ENCODE results near the gene VSIG2. TPM values are rescaled to one million over a fixed set of nuclear protein-coding genes. Genes with fewer than 3 reads are reported as not detected.

Gene VSIG2
- total and polyA plus RNA-seq, 2 donors (not counting 1 experiment from before 2014, with no cell fraction given), result not detected

GRCh38 chr11:124761301-124762104, 9.4 kb upstream of the VSIG2 start:
- peaks cover 6% of the 10 kb centered on the region for H3K27me3 ChIP-seq (ENCODE audit: control insufficient read depth, insufficient read depth, low read length)
- peak overlapping the region; percentile 51 for H3K4me2 ChIP-seq (ENCODE audit: extremely low read depth, insufficient read depth, low read length)
- H3K9ac ChIP-seq (ENCODE audit: insufficient read depth, low read length), result peak overlapping the region; percentile 16
- H3K27ac ChIP-seq (ENCODE audit: insufficient read depth, low read length), result peak overlapping the region; percentile 20
- no peak for DNase-seq (ENCODE audit: low read depth in 2 of 2)
- TF ChIP-seq CTCF (conservative IDR thresholded peaks at IDR 0.05 in 1 of 2, IDR thresholded peaks at IDR 0.05 in 1 of 2; ENCODE audit: low read depth in 1 of 2, low read length in 2 of 2) (no peak), EZH2 (IDR thresholded peaks at IDR 0.05; ENCODE audit: low read length, missing control alignments) (no peak)
- H3K79me2 ChIP-seq (ENCODE audit: control insufficient read depth, insufficient read depth, low read length), result no peaks in the 10 kb centered on the region
- H4K20me1 ChIP-seq (ENCODE audit: control insufficient read depth, extremely low read depth, insufficient read depth, low read length), result no peaks in the 10 kb centered on the region
- H3K4me1 ChIP-seq (ENCODE audit: control insufficient read depth, extremely low read depth, insufficient read depth, low read length), result peaks cover 9% of the 10 kb centered on the region
- peaks cover 2% of the 10 kb centered on the region for H3K36me3 ChIP-seq (ENCODE audit: control insufficient read depth, insufficient read depth, low read length)
- H2AFZ ChIP-seq (ENCODE audit: low read length), result no peak overlapping the region
- H3K4me3 ChIP-seq (replicated peaks in 1 of 4; ENCODE audit: control extremely low read depth in 1 of 4, insufficient read depth in 1 of 4, low read depth in 3 of 4, low read length in 4 of 4), result peak overlapping the region in 1 of 4 experiments; percentile 22
- no peaks in the 10 kb centered on the region for H3K9me3 ChIP-seq (ENCODE audit: control insufficient read depth, insufficient read depth, low read depth, low read length)

- no peak overlapping the region for H2AFZ ChIP-seq (ENCODE audit: low read length)
- H3K4me3 ChIP-seq (replicated peaks in 1 of 4; ENCODE audit: control extremely low read depth in 1 of 4, insufficient read depth in 1 of 4, low read depth in 3 of 4, low read length in 4 of 4), result no peak overlapping the region
- H3K27me3 ChIP-seq (ENCODE audit: control insufficient read depth, insufficient read depth, low read length), result peaks cover 6% of the 10 kb centered on the region
- H3K4me2 ChIP-seq (ENCODE audit: extremely low read depth, insufficient read depth, low read length), result no peak overlapping the region
- no peak overlapping the region for H3K9ac ChIP-seq (ENCODE audit: insufficient read depth, low read length)
- H3K36me3 ChIP-seq (ENCODE audit: control insufficient read depth, insufficient read depth, low read length), result peaks cover 2% of the 10 kb centered on the region
- no peak for DNase-seq (ENCODE audit: low read depth in 2 of 2)
- H3K9me3 ChIP-seq (ENCODE audit: control insufficient read depth, insufficient read depth, low read depth, low read length), result no peaks in the 10 kb centered on the region
- no peak for TF ChIP-seq EZH2 (IDR thresholded peaks at IDR 0.05; ENCODE audit: low read length, missing control alignments)
- TF ChIP-seq CTCF (conservative IDR thresholded peaks at IDR 0.05 in 1 of 2, IDR thresholded peaks at IDR 0.05 in 1 of 2; ENCODE audit: low read depth in 1 of 2, low read length in 2 of 2), result no peak
- peaks cover 12% of the 10 kb centered on the region for H3K4me1 ChIP-seq (ENCODE audit: control insufficient read depth, extremely low read depth, insufficient read depth, low read length)
- no peak overlapping the region for H3K27ac ChIP-seq (ENCODE audit: insufficient read depth, low read length)
- no peaks in the 10 kb centered on the region for H3K79me2 ChIP-seq (ENCODE audit: control insufficient read depth, insufficient read depth, low read length)
- H4K20me1 ChIP-seq (ENCODE audit: control insufficient read depth, extremely low read depth, insufficient read depth, low read length), result no peaks in the 10 kb centered on the region
Measured at GRCh38 chr11:124760806-124761205, 8.8 kb upstream of the VSIG2 start.

- Histone ChIP-seq H3K27me3 (ENCODE audit: control insufficient read depth, insufficient read depth, low read length) (peaks cover 6% of the 10 kb centered on the region), H3K27ac (ENCODE audit: insufficient read depth, low read length) (no peak overlapping the region), H3K4me1 (ENCODE audit: control insufficient read depth, extremely low read depth, insufficient read depth, low read length) (peaks cover 12% of the 10 kb centered on the region), H3K79me2 (ENCODE audit: control insufficient read depth, insufficient read depth, low read length) (no peaks in the 10 kb centered on the region), H3K9me3 (ENCODE audit: control insufficient read depth, insufficient read depth, low read depth, low read length) (no peaks in the 10 kb centered on the region), H4K20me1 (ENCODE audit: control insufficient read depth, extremely low read depth, insufficient read depth, low read length) (no peaks in the 10 kb centered on the region), H3K4me3 (replicated peaks in 1 of 4; ENCODE audit: control extremely low read depth in 1 of 4, insufficient read depth in 1 of 4, low read depth in 3 of 4, low read length in 4 of 4) (no peak overlapping the region), H3K36me3 (ENCODE audit: control insufficient read depth, insufficient read depth, low read length) (peaks cover 2% of the 10 kb centered on the region), H3K4me2 (ENCODE audit: extremely low read depth, insufficient read depth, low read length) (no peak overlapping the region), H3K9ac (ENCODE audit: insufficient read depth, low read length) (peak overlapping the region; percentile 20), H2AFZ (ENCODE audit: low read length) (no peak overlapping the region)
- DNase-seq (ENCODE audit: low read depth in 2 of 2), result no peak
- no peak for TF ChIP-seq EZH2 (IDR thresholded peaks at IDR 0.05; ENCODE audit: low read length, missing control alignments)
- TF ChIP-seq CTCF (conservative IDR thresholded peaks at IDR 0.05 in 1 of 2, IDR thresholded peaks at IDR 0.05 in 1 of 2; ENCODE audit: low read depth in 1 of 2, low read length in 2 of 2), result no peak
Measured at GRCh38 chr11:124760205-124760652, 8.2 kb upstream of the VSIG2 start.

Measured in fibroblast of lung (primary cell).